SK-N-SH (cell line): Measurements from ENCODE around the gene XK. TPM values are rescaled to one million over a fixed set of nuclear protein-coding genes. Genes with fewer than 3 reads are reported as not detected.

Experiments
- CTCF ChIA-PET: fragments of 300-600, 350-600 bp; formaldehyde crosslinking; extraction: SDS; loops from one replicate; lab custom pipeline; 2021; lab: Yijun Ruan, JAX
- POLR2A ChIA-PET: fragments of 350-600 bp; sonication (Branson Sonifier 250); formaldehyde crosslinking; extraction: SDS; loops from one replicate; lab custom pipeline; 2020; ENCODE audit warnings: antibody characterized with exemption, inconsistent platforms; lab: Yijun Ruan, JAX
- DNase-seq: peaks from one replicate; pipeline ENCODE4 v3.0.0; 2012
- H2AFZ ChIP-seq: fragments of 200-600 bp; sonication (generic); 2 replicates; pipeline ENCODE4 v1.8.1; 2016; ENCODE audit warnings: antibody characterized with exemption, mild to moderate bottlenecking, low read depth
- H3F3A ChIP-seq: fragments of 200-600 bp; sonication (generic); replicated peaks from 2 replicates; pipeline ENCODE3; 2016; ENCODE audit warnings: antibody characterized with exemption, mild to moderate bottlenecking; ENCODE audit not compliant: insufficient read depth
- H3K27ac ChIP-seq, 2 experiments: fragments of 200-500 bp in 1 of 2; fragments of 200-600 bp in 1 of 2; sonication (Bioruptor generic) in 1 of 2; sonication (generic), shearing (Covaris generic) in 1 of 2; 2 replicates each; pipeline versions ENCODE4 v1.5.1 to v1.6.1; 2014 to 2016; ENCODE audit warnings: low read depth in 2 of 2, inconsistent platforms in 1 of 2, low read length in 1 of 2, mild to moderate bottlenecking in 1 of 2, mixed read lengths in 1 of 2
- H3K27me3 ChIP-seq: fragments of 200-600 bp; sonication (generic), shearing (Covaris generic); 2 replicates; pipeline ENCODE4 v1.6.1; 2016; ENCODE audit warnings: mixed run types; ENCODE audit not compliant: insufficient read depth
- H3K36me3 ChIP-seq, 2 experiments: fragments of 200-500 bp in 1 of 2; fragments of 200-600 bp in 1 of 2; sonication (Bioruptor generic) in 1 of 2; sonication (generic) in 1 of 2; replicated peaks in 1 of 2; 2 replicates each; pipeline versions ENCODE3 to v1.5.1; 2014 to 2016; ENCODE audit warnings: low read length in 1 of 2, mild to moderate bottlenecking in 1 of 2; ENCODE audit not compliant: insufficient read depth in 2 of 2, control insufficient read depth in 1 of 2
- H3K4me1 ChIP-seq, 2 experiments: fragments of 200-500 bp in 1 of 2; fragments of 200-600 bp in 1 of 2; sonication (Bioruptor generic) in 1 of 2; sonication (generic), shearing (Covaris generic) in 1 of 2; 2 replicates each; pipeline versions ENCODE4 v1.5.1 to v1.6.1; 2014 to 2016; ENCODE audit warnings: low read depth in 1 of 2, low read length in 1 of 2, mixed run types in 1 of 2; ENCODE audit not compliant: insufficient read depth in 2 of 2, control insufficient read depth in 1 of 2
- H3K4me2 ChIP-seq: fragments of 200-600 bp; sonication (generic), shearing (Covaris generic); 2 replicates; pipeline ENCODE4 v1.6.1; 2017; ENCODE audit warnings: mixed run types
- H3K4me3 ChIP-seq, 2 experiments: fragments of 200-500 bp in 1 of 2; fragments of 200-600 bp in 1 of 2; sonication (Bioruptor generic) in 1 of 2; sonication (generic), shearing (Covaris generic) in 1 of 2; 2 replicates each; pipeline versions ENCODE4 v1.5.1 to v1.8.1; 2014 to 2016; ENCODE audit warnings: low read depth in 2 of 2, inconsistent platforms in 1 of 2, low read length in 1 of 2, mild to moderate bottlenecking in 1 of 2, mixed read lengths in 1 of 2, moderate library complexity in 1 of 2
- H3K79me2 ChIP-seq: fragments of 200-600 bp; sonication (generic); 2 replicates; pipeline ENCODE4 v1.8.1; 2017; ENCODE audit warnings: mild to moderate bottlenecking; ENCODE audit not compliant: insufficient read depth
- H3K9ac ChIP-seq: fragments of 200-600 bp; sonication (generic); 2 replicates; pipeline ENCODE4 v1.6.1; 2017; ENCODE audit warnings: mixed run types
- H3K9me2 ChIP-seq: fragments of 200-600 bp; sonication (generic); 2 replicates; pipeline ENCODE4 v1.6.1; 2017; ENCODE audit warnings: mixed run types
- H3K9me3 ChIP-seq: fragments of 200-600 bp; sonication (generic); 2 replicates; pipeline ENCODE4 v1.6.1; 2017; ENCODE audit warnings: mixed run types, mild to moderate bottlenecking, moderate library complexity
- H4K20me1 ChIP-seq: fragments of 200-600 bp; sonication (generic); 2 replicates; pipeline ENCODE4 v1.6.1; 2017; ENCODE audit warnings: mild to moderate bottlenecking, mixed run types; ENCODE audit not compliant: insufficient read depth
- ELF1 ChIP-seq: IDR thresholded peaks from 2 replicates; pipeline ENCODE4 v1.4.0; 2012
- EP300 ChIP-seq, 2 experiments: IDR thresholded peaks; 2 replicates each; pipeline versions ENCODE4 v1.4.0 to v1.6.1; 2012; ENCODE audit warnings: borderline replicate concordance in 1 of 2, low read depth in 1 of 2, low read length in 1 of 2
- EZH2phosphoT487 ChIP-seq: fragments of 200-600 bp; sonication (generic); IDR thresholded peaks from 2 replicates; pipeline ENCODE4 v1.6.1; 2017; ENCODE audit warnings: low read depth, mixed run types, mild to moderate bottlenecking, antibody characterized with exemption, moderate library complexity, borderline replicate concordance
- FOXM1 ChIP-seq: IDR thresholded peaks from 2 replicates; pipeline ENCODE4 v1.4.0; 2012; ENCODE audit warnings: low read depth, mild to moderate bottlenecking
- GABPA ChIP-seq: IDR thresholded peaks from 2 replicates; pipeline ENCODE4 v1.4.0; 2012; ENCODE audit warnings: low read depth, mild to moderate bottlenecking
- JUND ChIP-seq: IDR thresholded peaks from 2 replicates; pipeline ENCODE4 v1.4.0; 2012
- MEF2A ChIP-seq: IDR thresholded peaks from 2 replicates; pipeline ENCODE4 v1.4.0; 2012; ENCODE audit warnings: low read depth, borderline replicate concordance
- NFIC ChIP-seq: IDR thresholded peaks from 2 replicates; pipeline ENCODE4 v1.4.0; 2012; ENCODE audit warnings: borderline replicate concordance
- NRF1 ChIP-seq: IDR thresholded peaks from 2 replicates; pipeline ENCODE4 v1.6.1; 2012; ENCODE audit warnings: low read depth, mild to moderate bottlenecking, low read length
- RAD21 ChIP-seq: IDR thresholded peaks from 2 replicates; pipeline ENCODE4 v1.6.1; 2012; ENCODE audit warnings: mild to moderate bottlenecking, low read length
- SIN3A ChIP-seq: IDR thresholded peaks from 2 replicates; pipeline ENCODE4 v1.6.1; 2012; ENCODE audit warnings: low read depth, mild to moderate bottlenecking, low read length, moderate library complexity, borderline replicate concordance
- TCF12 ChIP-seq: IDR thresholded peaks from 2 replicates; pipeline ENCODE4 v1.4.0; 2012
- TEAD4 ChIP-seq: IDR thresholded peaks from 2 replicates; pipeline ENCODE4 v1.4.0; 2012; ENCODE audit warnings: mild to moderate bottlenecking, borderline replicate concordance; ENCODE audit not compliant: insufficient read depth
- USF1 ChIP-seq: IDR thresholded peaks from 2 replicates; pipeline ENCODE4 v1.4.0; 2012; ENCODE audit warnings: low read depth, borderline replicate concordance
- YY1 ChIP-seq: IDR thresholded peaks from 2 replicates; pipeline ENCODE4 v1.4.0; 2012; ENCODE audit warnings: low read depth, mild to moderate bottlenecking
- WGBS: methylation state at CpG from one replicate; pipeline ENCODE4 v1.1.6; 2017; ENCODE audit warnings: low lambda C conversion rate; 5-methylcytosine and 5-hydroxymethylcytosine counted together
- polyA plus RNA-seq, 3 experiments: library from polyadenylated mRNA; depleted of rRNA; stranded (reverse); fragments of >200 nt; gene quantifications; 2 replicates each; pipeline ENCODE4 v1.2.3, GENCODE V29; 2012
- TF ChIP-seq, protein P1 (sequence below): fragments of 150-350 bp; IDR thresholded peaks from 2 replicates; pipeline ENCODE4 v1.6.1; 2016; ENCODE audit warnings: mild to moderate bottlenecking, low read depth, low read length
- TF ChIP-seq, protein P2 (sequence below): IDR thresholded peaks from 2 replicates; pipeline ENCODE4 v1.4.0; 2012; ENCODE audit warnings: low read depth
- TF ChIP-seq, protein P3 (sequence below): fragments of 150-350 bp; IDR thresholded peaks from 2 replicates; pipeline ENCODE4 v1.6.1; 2017; ENCODE audit warnings: antibody characterized with exemption, low read length, low read depth, borderline replicate concordance
- TF ChIP-seq, protein P4 (sequence below): IDR thresholded peaks from 2 replicates; pipeline ENCODE4 v1.6.1; 2012; ENCODE audit warnings: mild to moderate bottlenecking, low read depth, low read length, moderate library complexity
- TF ChIP-seq, protein P5 (sequence below): fragments of 200-600 bp; sonication (generic); IDR thresholded peaks from 2 replicates; pipeline ENCODE4 v1.6.1; 2017; ENCODE audit warnings: antibody characterized with exemption, mild to moderate bottlenecking, moderate library complexity

Gene XK
- polyA plus RNA-seq, 1 of the 3 experiments (the other 2 are of a cell fraction) = not detected

GRCh38 chrX:37676811-37677210, 8.8 kb upstream of the XK start (continued):
- TF ChIP-seq FOXM1 (no peak), NFIC (no peak)
- TF ChIP-seq, protein P1, sequence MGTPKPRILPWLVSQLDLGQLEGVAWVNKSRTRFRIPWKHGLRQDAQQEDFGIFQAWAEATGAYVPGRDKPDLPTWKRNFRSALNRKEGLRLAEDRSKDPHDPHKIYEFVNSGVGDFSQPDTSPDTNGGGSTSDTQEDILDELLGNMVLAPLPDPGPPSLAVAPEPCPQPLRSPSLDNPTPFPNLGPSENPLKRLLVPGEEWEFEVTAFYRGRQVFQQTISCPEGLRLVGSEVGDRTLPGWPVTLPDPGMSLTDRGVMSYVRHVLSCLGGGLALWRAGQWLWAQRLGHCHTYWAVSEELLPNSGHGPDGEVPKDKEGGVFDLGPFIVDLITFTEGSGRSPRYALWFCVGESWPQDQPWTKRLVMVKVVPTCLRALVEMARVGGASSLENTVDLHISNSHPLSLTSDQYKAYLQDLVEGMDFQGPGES = no peak

GRCh38 chrX:37677243-37677642, 8.3 kb upstream of the XK start:
- Histone ChIP-seq H3K9me3 (no peaks in the 10 kb centered on the region), H3K4me2 (no peak overlapping the region), H3K9me2 (no peaks in the 10 kb centered on the region), H4K20me1 (no peaks in the 10 kb centered on the region), H3K79me2 (no peaks in the 10 kb centered on the region), H3K27me3 (no peaks in the 10 kb centered on the region), H3K4me3 (no peak overlapping the region), H3K36me3 (no peaks in the 10 kb centered on the region), H3K27ac (no peak overlapping the region), H3K4me1 (no peaks in the 10 kb centered on the region), H2AFZ (no peak overlapping the region), H3F3A (no peaks in the 10 kb centered on the region), H3K9ac (no peak overlapping the region)
- CTCF ChIA-PET = no interaction called here
- 0% methylated on average over 1 of the region's 1 CpG for WGBS
- POLR2A ChIA-PET = no interaction called here
- DNase-seq = no peak
- no peak for TF ChIP-seq NRF1
- TF ChIP-seq GABPA = no peak
- TF ChIP-seq MEF2A = no peak
- no peak for TF ChIP-seq ELF1
- TF ChIP-seq, protein P2, sequence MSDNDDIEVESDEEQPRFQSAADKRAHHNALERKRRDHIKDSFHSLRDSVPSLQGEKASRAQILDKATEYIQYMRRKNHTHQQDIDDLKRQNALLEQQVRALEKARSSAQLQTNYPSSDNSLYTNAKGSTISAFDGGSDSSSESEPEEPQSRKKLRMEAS = no peak
- TF ChIP-seq TCF12 = no peak
- no peak for TF ChIP-seq EZH2phosphoT487
- TF ChIP-seq, protein P3, sequence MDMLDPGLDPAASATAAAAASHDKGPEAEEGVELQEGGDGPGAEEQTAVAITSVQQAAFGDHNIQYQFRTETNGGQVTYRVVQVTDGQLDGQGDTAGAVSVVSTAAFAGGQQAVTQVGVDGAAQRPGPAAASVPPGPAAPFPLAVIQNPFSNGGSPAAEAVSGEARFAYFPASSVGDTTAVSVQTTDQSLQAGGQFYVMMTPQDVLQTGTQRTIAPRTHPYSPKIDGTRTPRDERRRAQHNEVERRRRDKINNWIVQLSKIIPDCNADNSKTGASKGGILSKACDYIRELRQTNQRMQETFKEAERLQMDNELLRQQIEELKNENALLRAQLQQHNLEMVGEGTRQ = no peak
- TF ChIP-seq USF1 = no peak
- TF ChIP-seq SIN3A = no peak

DNA sequence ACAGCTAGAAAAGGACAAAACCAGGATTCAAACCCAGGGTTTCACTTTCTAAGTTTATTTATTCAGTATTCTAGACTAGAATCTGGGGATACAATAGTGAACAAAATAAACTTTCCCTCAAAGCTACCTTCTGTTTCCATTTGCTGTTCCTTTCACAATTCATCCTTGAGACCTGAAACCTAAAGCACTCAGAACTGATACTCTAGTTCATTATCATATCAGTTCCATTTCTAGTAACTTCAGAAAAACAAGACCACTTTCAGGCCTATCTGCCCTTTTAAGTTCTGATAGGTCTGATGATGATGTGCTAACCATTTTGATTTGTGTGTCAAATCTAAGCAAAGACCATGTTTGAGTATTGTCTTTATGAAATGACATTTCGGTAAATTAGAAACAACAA, 7.8 kb upstream of the XK start:
- Histone ChIP-seq H3K4me3 (no peak overlapping the region), H3F3A (no peaks in the 10 kb centered on the region), H4K20me1 (no peaks in the 10 kb centered on the region), H3K4me2 (no peak overlapping the region), H3K79me2 (no peaks in the 10 kb centered on the region), H3K9ac (no peak overlapping the region), H3K9me2 (no peaks in the 10 kb centered on the region), H2AFZ (no peak overlapping the region), H3K4me1 (no peaks in the 10 kb centered on the region), H3K9me3 (no peaks in the 10 kb centered on the region), H3K27me3 (no peaks in the 10 kb centered on the region), H3K27ac (no peak overlapping the region), H3K36me3 (no peaks in the 10 kb centered on the region)
- no peak for DNase-seq
- CTCF ChIA-PET = no interaction called here
- POLR2A ChIA-PET = no interaction called here
- 23% methylated on average over 1 of the region's 1 CpG for WGBS
- TF ChIP-seq TCF12 (no peak), RAD21 (no peak), MEF2A (no peak), EP300 (IDR thresholded peaks at IDR 0.05; ENCODE audit: borderline replicate concordance in 1 of 2, low read depth in 1 of 2, low read length in 1 of 2) (no peak), JUND (no peak), YY1 (no peak), NRF1 (no peak), TEAD4 (no peak)
- TF ChIP-seq, protein P4, sequence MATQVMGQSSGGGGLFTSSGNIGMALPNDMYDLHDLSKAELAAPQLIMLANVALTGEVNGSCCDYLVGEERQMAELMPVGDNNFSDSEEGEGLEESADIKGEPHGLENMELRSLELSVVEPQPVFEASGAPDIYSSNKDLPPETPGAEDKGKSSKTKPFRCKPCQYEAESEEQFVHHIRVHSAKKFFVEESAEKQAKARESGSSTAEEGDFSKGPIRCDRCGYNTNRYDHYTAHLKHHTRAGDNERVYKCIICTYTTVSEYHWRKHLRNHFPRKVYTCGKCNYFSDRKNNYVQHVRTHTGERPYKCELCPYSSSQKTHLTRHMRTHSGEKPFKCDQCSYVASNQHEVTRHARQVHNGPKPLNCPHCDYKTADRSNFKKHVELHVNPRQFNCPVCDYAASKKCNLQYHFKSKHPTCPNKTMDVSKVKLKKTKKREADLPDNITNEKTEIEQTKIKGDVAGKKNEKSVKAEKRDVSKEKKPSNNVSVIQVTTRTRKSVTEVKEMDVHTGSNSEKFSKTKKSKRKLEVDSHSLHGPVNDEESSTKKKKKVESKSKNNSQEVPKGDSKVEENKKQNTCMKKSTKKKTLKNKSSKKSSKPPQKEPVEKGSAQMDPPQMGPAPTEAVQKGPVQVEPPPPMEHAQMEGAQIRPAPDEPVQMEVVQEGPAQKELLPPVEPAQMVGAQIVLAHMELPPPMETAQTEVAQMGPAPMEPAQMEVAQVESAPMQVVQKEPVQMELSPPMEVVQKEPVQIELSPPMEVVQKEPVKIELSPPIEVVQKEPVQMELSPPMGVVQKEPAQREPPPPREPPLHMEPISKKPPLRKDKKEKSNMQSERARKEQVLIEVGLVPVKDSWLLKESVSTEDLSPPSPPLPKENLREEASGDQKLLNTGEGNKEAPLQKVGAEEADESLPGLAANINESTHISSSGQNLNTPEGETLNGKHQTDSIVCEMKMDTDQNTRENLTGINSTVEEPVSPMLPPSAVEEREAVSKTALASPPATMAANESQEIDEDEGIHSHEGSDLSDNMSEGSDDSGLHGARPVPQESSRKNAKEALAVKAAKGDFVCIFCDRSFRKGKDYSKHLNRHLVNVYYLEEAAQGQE = no peak
- TF ChIP-seq, protein P5, sequence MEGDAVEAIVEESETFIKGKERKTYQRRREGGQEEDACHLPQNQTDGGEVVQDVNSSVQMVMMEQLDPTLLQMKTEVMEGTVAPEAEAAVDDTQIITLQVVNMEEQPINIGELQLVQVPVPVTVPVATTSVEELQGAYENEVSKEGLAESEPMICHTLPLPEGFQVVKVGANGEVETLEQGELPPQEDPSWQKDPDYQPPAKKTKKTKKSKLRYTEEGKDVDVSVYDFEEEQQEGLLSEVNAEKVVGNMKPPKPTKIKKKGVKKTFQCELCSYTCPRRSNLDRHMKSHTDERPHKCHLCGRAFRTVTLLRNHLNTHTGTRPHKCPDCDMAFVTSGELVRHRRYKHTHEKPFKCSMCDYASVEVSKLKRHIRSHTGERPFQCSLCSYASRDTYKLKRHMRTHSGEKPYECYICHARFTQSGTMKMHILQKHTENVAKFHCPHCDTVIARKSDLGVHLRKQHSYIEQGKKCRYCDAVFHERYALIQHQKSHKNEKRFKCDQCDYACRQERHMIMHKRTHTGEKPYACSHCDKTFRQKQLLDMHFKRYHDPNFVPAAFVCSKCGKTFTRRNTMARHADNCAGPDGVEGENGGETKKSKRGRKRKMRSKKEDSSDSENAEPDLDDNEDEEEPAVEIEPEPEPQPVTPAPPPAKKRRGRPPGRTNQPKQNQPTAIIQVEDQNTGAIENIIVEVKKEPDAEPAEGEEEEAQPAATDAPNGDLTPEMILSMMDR = no peak
